Hepatocyte (in vitro differentiated cells): ENCODE measurements around the gene PLOD3. TPM values are rescaled to one million over a fixed set of nuclear protein-coding genes. Genes with fewer than 3 reads are reported as not detected.

Source experiments
- DNase-seq: peaks from one replicate; pipeline ENCODE4 v3.0.0-alpha.2; 2016; ENCODE audit warnings: low spot score
- H2AFZ ChIP-seq: fragments of 200-600 bp; sonication (generic); 2 replicates; pipeline ENCODE4 v1.6.0; 2016; ENCODE audit warnings: antibody characterized with exemption, mild to moderate bottlenecking
- H3K27ac ChIP-seq: fragments of 200-600 bp; sonication (generic); 2 replicates; pipeline ENCODE4 v1.5.1; 2016; ENCODE audit warnings: mild to moderate bottlenecking
- H3K27me3 ChIP-seq: fragments of 200-600 bp; sonication (generic); 2 replicates; pipeline ENCODE4 v1.6.1; 2016
- H3K36me3 ChIP-seq: fragments of 200-600 bp; sonication (generic); replicated peaks from 2 replicates; pipeline ENCODE4 v1.5.1; 2016; ENCODE audit warnings: low read depth; ENCODE audit not compliant: insufficient read depth
- H3K4me1 ChIP-seq: fragments of 200-600 bp; sonication (generic); 2 replicates; pipeline ENCODE4 v1.5.1; 2016; ENCODE audit warnings: mild to moderate bottlenecking, moderate library complexity; ENCODE audit not compliant: insufficient read depth
- H3K4me2 ChIP-seq: fragments of 200-600 bp; sonication (generic); 2 replicates; pipeline ENCODE4 v1.6.0; 2016
- H3K4me3 ChIP-seq: fragments of 200-600 bp; sonication (generic); 2 replicates; pipeline ENCODE4 v1.5.1; 2016; ENCODE audit warnings: mild to moderate bottlenecking
- H3K79me2 ChIP-seq: fragments of 200-600 bp; sonication (generic); 2 replicates; pipeline ENCODE4 v1.6.0; 2017; ENCODE audit warnings: mild to moderate bottlenecking
- H3K9me2 ChIP-seq: fragments of 200-600 bp; sonication (generic); replicated peaks from 2 replicates; pipeline ENCODE4 v1.6.0; 2017; ENCODE audit warnings: mild to moderate bottlenecking; ENCODE audit not compliant: insufficient read depth
- H3K9me3 ChIP-seq: fragments of 200-600 bp; sonication (generic); 2 replicates; pipeline ENCODE4 v1.5.1; 2016; ENCODE audit warnings: low read depth, mild to moderate bottlenecking
- H4K20me1 ChIP-seq: fragments of 200-600 bp; sonication (generic); 2 replicates; pipeline ENCODE4 v1.6.0; 2016; ENCODE audit warnings: mild to moderate bottlenecking; ENCODE audit not compliant: insufficient read depth, poor library complexity, severe bottlenecking
- CTCF ChIP-seq: fragments of 200-600 bp; sonication (generic); IDR thresholded peaks from 2 replicates; pipeline ENCODE4 v1.5.1; 2016; ENCODE audit warnings: antibody characterized with exemption, mild to moderate bottlenecking; ENCODE audit not compliant: poor library complexity
- EZH2 ChIP-seq: fragments of 200-600 bp; sonication (generic); IDR thresholded peaks from 2 replicates; pipeline ENCODE4 v1.6.1; 2016; ENCODE audit warnings: antibody characterized with exemption, mild to moderate bottlenecking, borderline replicate concordance
- EZH2phosphoT487 ChIP-seq: fragments of 200-600 bp; sonication (generic); IDR thresholded peaks from one replicate; pipeline ENCODE4 v1.6.1; 2018; ENCODE audit warnings: antibody characterized with exemption, mild to moderate bottlenecking, low read depth, moderate library complexity; ENCODE audit not compliant: unreplicated experiment, severe bottlenecking
- WGBS: methylation state at CpG from one replicate; pipeline ENCODE4 v1.1.6; 2016; ENCODE audit warnings: low lambda C conversion rate; ENCODE audit errors: missing lambda C conversion rate; 5-methylcytosine and 5-hydroxymethylcytosine counted together
- polyA plus RNA-seq: library from polyadenylated mRNA; unstranded; fragments of >200 nt; fragmentation: Nextera tagmentation; extraction: Ambion mirVana; gene quantifications from 2 replicates; pipeline ENCODE4 v1.2.1, GENCODE V29; 2016
- total RNA-seq: library from RNA; depleted of rRNA; stranded (reverse); fragments of >200 nt; gene quantifications from 2 replicates; pipeline ENCODE4 v1.2.3, GENCODE V29; 2014

The PLOD3 gene
- total and polyA plus RNA-seq, 2 experiments from 2014 or later: 37.6 to 127 TPM

- H4K20me1 ChIP-seq: no peaks in the 10 kb centered on the region
- no peaks in the 10 kb centered on the region for H3K27me3 ChIP-seq
- peak overlapping the region; percentile 62 for H2AFZ ChIP-seq
- no peaks in the 10 kb centered on the region for H3K9me2 ChIP-seq
- peaks cover 21% of the 10 kb centered on the region for H3K4me1 ChIP-seq
- peak overlapping the region; percentile 82 for H3K4me2 ChIP-seq
- no peak for TF ChIP-seq EZH2phosphoT487
- no peak for TF ChIP-seq EZH2
- TF ChIP-seq CTCF: no peak
- H3K36me3 ChIP-seq: no peaks in the 10 kb centered on the region
- 67% methylated on average over 30 of the region's 31 CpGs for WGBS
- H3K27ac ChIP-seq: peak overlapping the region; percentile 92
- H3K79me2 ChIP-seq: peaks cover 49% of the 10 kb centered on the region
- no peak for DNase-seq
- H3K4me3 ChIP-seq: peak overlapping the region; percentile 33
- no peaks in the 10 kb centered on the region for H3K9me3 ChIP-seq
Observed at GRCh38 chr7:101216001-101216859, 1.2 kb downstream of the PLOD3 start.

- H3K36me3 ChIP-seq: no peaks in the 10 kb centered on the region
- no peak overlapping the region for H2AFZ ChIP-seq
- WGBS: 96% methylated on average over 8 of the region's 8 CpGs
- no peaks in the 10 kb centered on the region for H4K20me1 ChIP-seq
- H3K27me3 ChIP-seq: no peaks in the 10 kb centered on the region
- no peaks in the 10 kb centered on the region for H3K9me2 ChIP-seq
- no peaks in the 10 kb centered on the region for H3K9me3 ChIP-seq
- peaks cover 18% of the 10 kb centered on the region for H3K79me2 ChIP-seq
- peaks cover 8% of the 10 kb centered on the region for H3K4me1 ChIP-seq
- no peak overlapping the region for H3K4me2 ChIP-seq
- no peak overlapping the region for H3K27ac ChIP-seq
- H3K4me3 ChIP-seq: no peak overlapping the region
- TF ChIP-seq EZH2 (no peak), EZH2phosphoT487 (no peak), CTCF (no peak)
- no peak for DNase-seq
Observed at GRCh38 chr7:101212014-101212413, 5.4 kb downstream of the PLOD3 start.

- Histone ChIP-seq H2AFZ (no peak overlapping the region), H3K79me2 (peaks cover 13% of the 10 kb centered on the region), H3K36me3 (no peaks in the 10 kb centered on the region), H3K27me3 (no peaks in the 10 kb centered on the region), H4K20me1 (no peaks in the 10 kb centered on the region), H3K4me1 (peaks cover 6% of the 10 kb centered on the region), H3K9me3 (no peaks in the 10 kb centered on the region), H3K27ac (no peak overlapping the region), H3K9me2 (no peaks in the 10 kb centered on the region), H3K4me2 (no peak overlapping the region), H3K4me3 (no peak overlapping the region)
- WGBS: 98% methylated on average over 21 of the region's 24 CpGs
- no peak for DNase-seq
- TF ChIP-seq EZH2phosphoT487 (no peak), EZH2 (no peak), CTCF (no peak)
Observed at GRCh38 chr7:101211501-101211900, 5.9 kb downstream of the PLOD3 start.
